NT2/D1 (cell line): ENCODE measurements around the gene RANBP10.

ENCODE experiments used
- DNase-seq: peaks from one replicate; pipeline ENCODE4 v3.0.0-alpha.2; 2011; ENCODE audit warnings: low read depth, low spot score
- H3K27me3 ChIP-seq: 2 replicates; pipeline ENCODE4 v1.6.0; 2011; ENCODE audit warnings: mild to moderate bottlenecking; ENCODE audit not compliant: insufficient read length, insufficient read depth
- H3K36me3 ChIP-seq: 2 replicates; pipeline ENCODE4 v1.6.1; 2011; ENCODE audit warnings: mild to moderate bottlenecking, low read length, mixed read lengths; ENCODE audit not compliant: insufficient read depth, insufficient read length
- H3K4me1 ChIP-seq: 2 replicates; pipeline ENCODE4 v1.5.1; 2011; ENCODE audit not compliant: insufficient read depth, insufficient read length
- H3K4me3 ChIP-seq: 2 replicates; pipeline ENCODE4 v1.5.1; 2011; ENCODE audit warnings: low read depth; ENCODE audit not compliant: insufficient read length
- H3K9ac ChIP-seq: 2 replicates; pipeline ENCODE4 v1.6.0; 2011; ENCODE audit warnings: low read depth; ENCODE audit not compliant: insufficient read length
- H3K9me3 ChIP-seq: 2 replicates; pipeline ENCODE4 v1.5.1; 2011; ENCODE audit warnings: mild to moderate bottlenecking, low read length; ENCODE audit not compliant: insufficient read depth
- SUZ12 ChIP-seq: IDR thresholded peaks from 2 replicates; pipeline ENCODE4 v1.6.1; 2011; ENCODE audit not compliant: insufficient read length, insufficient read depth; ENCODE audit errors: extremely low read depth
- YY1 ChIP-seq: IDR thresholded peaks from 2 replicates; pipeline ENCODE4 v1.6.1; 2011; ENCODE audit not compliant: insufficient read length, insufficient read depth
- ZNF274 ChIP-seq: IDR thresholded peaks from 2 replicates; pipeline ENCODE4 v1.6.1; 2011; ENCODE audit warnings: mild to moderate bottlenecking, low read depth, low read length

Gene RANBP10

GRCh38 chr16:67806428-67807147, at the start of gene RANBP10, which contains the start of gene TSNAXIP1:
RANBP10 (minus strand) TSS chr16:67806560; CDS start chr16:67806536, 24 bp downstream.
TSNAXIP1 (plus strand) TSS chr16:67806889; CDS start chr16:67807150, 261 bp downstream.
- peak within 1 kb of the TSS; percentile 92 for H3K9ac ChIP-seq
- no peaks in the 10 kb centered on the region for H3K27me3 ChIP-seq
- no peaks in the 10 kb centered on the region for H3K9me3 ChIP-seq
- peak; percentile 98 for DNase-seq
- H3K4me1 ChIP-seq = peaks cover 7% of the 10 kb centered on the region
- H3K36me3 ChIP-seq = peaks cover 33% of the 10 kb centered on the region
- peak within 1 kb of the TSS; percentile 93 for H3K4me3 ChIP-seq
- TF ChIP-seq SUZ12 (no peak), YY1 (peak; percentile 77)

- H3K27me3 ChIP-seq = no peaks in the 10 kb centered on the region
- peaks cover 23% of the 10 kb centered on the region for H3K4me1 ChIP-seq
- no peak overlapping the region for H3K9ac ChIP-seq
- no peak for TF ChIP-seq YY1
- no peak for TF ChIP-seq ZNF274
- no peak for TF ChIP-seq SUZ12
- H3K9me3 ChIP-seq = no peaks in the 10 kb centered on the region
- no peak overlapping the region for H3K4me3 ChIP-seq
- DNase-seq = no peak
- H3K36me3 ChIP-seq = peaks cover 66% of the 10 kb centered on the region
These were observed 49.4 kb upstream of the RANBP10 start for GRCh38 chr16:67855789-67856188.

GRCh38 chr16:67853670-67854069, 47.3 kb upstream of the RANBP10 start:
- DNase-seq = no peak

GRCh38 chr16:67848118-67848517, 41.8 kb upstream of the RANBP10 start:
- TF ChIP-seq ZNF274 = no peak
- no peak for TF ChIP-seq SUZ12
- no peak for TF ChIP-seq YY1
- Histone ChIP-seq H3K27me3 (no peaks in the 10 kb centered on the region), H3K9me3 (no peaks in the 10 kb centered on the region), H3K36me3 (peaks cover 64% of the 10 kb centered on the region), H3K4me1 (peaks cover 8% of the 10 kb centered on the region), H3K9ac (peak overlapping the region; percentile 98), H3K4me3 (peak overlapping the region; percentile 94)
- DNase-seq = no peak

More at GRCh38 chr16:67853670-67854069, 47.3 kb upstream of the RANBP10 start:
- no peaks in the 10 kb centered on the region for H3K9me3 ChIP-seq
- H3K4me3 ChIP-seq = no peak overlapping the region
- H3K36me3 ChIP-seq = peaks cover 68% of the 10 kb centered on the region
- no peaks in the 10 kb centered on the region for H3K27me3 ChIP-seq
- no peak overlapping the region for H3K9ac ChIP-seq
- no peak for TF ChIP-seq YY1
- TF ChIP-seq ZNF274 = no peak
- TF ChIP-seq SUZ12 = no peak
- H3K4me1 ChIP-seq = peaks cover 25% of the 10 kb centered on the region

- Histone ChIP-seq H3K4me1 (peaks cover 8% of the 10 kb centered on the region), H3K4me3 (peak within 1 kb of the TSS; percentile 94), H3K36me3 (peaks cover 63% of the 10 kb centered on the region), H3K9me3 (no peaks in the 10 kb centered on the region), H3K9ac (peak within 1 kb of the TSS; percentile 98), H3K27me3 (no peaks in the 10 kb centered on the region)
- DNase-seq = no peak
- TF ChIP-seq ZNF274 (no peak), YY1 (no peak), SUZ12 (no peak)
These were observed 40.9 kb upstream of the RANBP10 start, which contains the start of gene CENPT for GRCh38 chr16:67847064-67847861. CENPT (minus strand) TSS chr16:67847693; CDS start chr16:67833859, 13,834 bp downstream.

GRCh38 chr16:67846320-67847063, 40.1 kb upstream of the RANBP10 start, which contains the start of gene NUTF2:
NUTF2 (plus strand) TSS chr16:67846933; CDS start chr16:67865131, 18,198 bp downstream.
- DNase-seq = peak; percentile 98
- Histone ChIP-seq H3K9ac (peak within 1 kb of the TSS; percentile 98), H3K4me1 (peaks cover 8% of the 10 kb centered on the region), H3K4me3 (peak within 1 kb of the TSS; percentile 94), H3K27me3 (no peaks in the 10 kb centered on the region), H3K36me3 (peaks cover 58% of the 10 kb centered on the region), H3K9me3 (no peaks in the 10 kb centered on the region)
- TF ChIP-seq SUZ12 = no peak
- peak; percentile 15 for TF ChIP-seq YY1

GRCh38 chr16:67846063-67846319, 39.6 kb upstream of the RANBP10 start:
- Histone ChIP-seq H3K9me3 (no peaks in the 10 kb centered on the region), H3K4me1 (peaks cover 8% of the 10 kb centered on the region), H3K36me3 (peaks cover 55% of the 10 kb centered on the region), H3K27me3 (no peaks in the 10 kb centered on the region), H3K4me3 (peak overlapping the region; percentile 94), H3K9ac (peak overlapping the region; percentile 95)
- no peak for TF ChIP-seq ZNF274
- TF ChIP-seq YY1 = no peak
- no peak for TF ChIP-seq SUZ12
- DNase-seq = no peak
